WTC11 (cell line): Measurements from ENCODE around the gene SELENOF. TPM values are rescaled to one million over a fixed set of nuclear protein-coding genes. Genes with fewer than 3 reads are reported as not detected.

Source experiments
- ATAC-seq: fragments of 200-7000 bp; cut with Tn5 transposase; 2 replicates; pipeline ENCODE4 v1.10.0; 2021; ENCODE audit warnings: mild to moderate bottlenecking, moderate library complexity
- CTCF ChIA-PET: fragments of 300-600 bp; sonication (Branson Sonifier 250); formaldehyde crosslinking; loops from one replicate; lab custom pipeline; 2021; ENCODE audit warnings: antibody characterized with exemption; lab: Charles Lee
- POLR2A ChIA-PET: fragments of 350-600 bp; sonication (Branson Sonifier 250); formaldehyde crosslinking; loops from one replicate; lab custom pipeline; 2021; ENCODE audit warnings: antibody characterized with exemption; lab: Charles Lee
- DNase-seq: peaks from one replicate; pipeline ENCODE4 v3.0.0; 2021; ENCODE audit warnings: low spot score
- H3K27ac Mint-ChIP-seq: 2 replicates; pipeline ENCODE4 v1.8.0; 2021; ENCODE audit warnings: mixed read lengths
- H3K27me3 Mint-ChIP-seq: 2 replicates; pipeline ENCODE4 v1.8.0; 2021; ENCODE audit warnings: low read depth, mild to moderate bottlenecking, moderate library complexity, mixed read lengths
- H3K36me3 Mint-ChIP-seq: 2 replicates; pipeline ENCODE4 v1.8.0; 2021; ENCODE audit warnings: mixed read lengths
- H3K4me1 Mint-ChIP-seq: 2 replicates; pipeline ENCODE4 v1.8.0; 2022; ENCODE audit warnings: mixed read lengths
- H3K4me3 Mint-ChIP-seq: 2 replicates; pipeline ENCODE4 v1.8.0; 2021; ENCODE audit warnings: mild to moderate bottlenecking, moderate library complexity, mixed read lengths
- H3K9me3 Mint-ChIP-seq: 2 replicates; pipeline ENCODE4 v1.8.0; 2021; ENCODE audit warnings: mixed read lengths
- ARID4B ChIP-seq: sonication (generic); formaldehyde crosslinking; IDR thresholded peaks from 2 replicates; pipeline ENCODE4 v1.8.0; 2023; ENCODE audit warnings: missing genetic modification reagents, mild to moderate bottlenecking, borderline replicate concordance
- ATF3 ChIP-seq: sonication (generic); formaldehyde crosslinking; conservative IDR thresholded peaks from 2 replicates; pipeline ENCODE4 v1.8.1; 2022; ENCODE audit warnings: mild to moderate bottlenecking, missing genetic modification reagents
- FOXK1 ChIP-seq: sonication (generic); formaldehyde crosslinking; IDR thresholded peaks from 2 replicates; pipeline ENCODE4 v1.8.0; 2022; ENCODE audit warnings: mild to moderate bottlenecking, moderate library complexity, missing genetic modification reagents
- GRHL2 ChIP-seq: fragments of 250-450 bp; sonication (Bioruptor Pico); IDR thresholded peaks from 2 replicates; pipeline ENCODE4 v1.8.0; 2022; ENCODE audit warnings: mild to moderate bottlenecking, moderate library complexity; ENCODE audit not compliant: insufficient replicate concordance, severe bottlenecking
- IRF1 ChIP-seq: sonication (generic); formaldehyde crosslinking; IDR thresholded peaks from 2 replicates; pipeline ENCODE4 v1.8.0; 2023; ENCODE audit warnings: missing genetic modification reagents
- KAT7 ChIP-seq: sonication (generic); formaldehyde crosslinking; IDR thresholded peaks from 2 replicates; pipeline ENCODE4 v1.8.1; 2023; ENCODE audit warnings: missing genetic modification reagents, mild to moderate bottlenecking, borderline replicate concordance
- NFE2L1 ChIP-seq: sonication (generic); formaldehyde crosslinking; IDR thresholded peaks from 2 replicates; pipeline ENCODE4 v1.8.1; 2023; ENCODE audit warnings: missing genetic modification reagents
- NR3C1 ChIP-seq: sonication (generic); formaldehyde crosslinking; conservative IDR thresholded peaks from 2 replicates; pipeline ENCODE4 v1.8.1; 2023; ENCODE audit warnings: low read depth, mild to moderate bottlenecking, missing genetic modification reagents
- PRDM15 ChIP-seq: sonication (generic); formaldehyde crosslinking; IDR thresholded peaks from 2 replicates; pipeline ENCODE4 v1.8.0; 2022; ENCODE audit warnings: missing genetic modification reagents
- PREB ChIP-seq: sonication (generic); formaldehyde crosslinking; IDR thresholded peaks from 2 replicates; pipeline ENCODE4 v1.8.1; 2022; ENCODE audit warnings: mild to moderate bottlenecking, missing genetic modification reagents, moderate library complexity, borderline replicate concordance
- PRRX2 ChIP-seq: fragments of 250-450 bp; sonication (Bioruptor Pico); IDR thresholded peaks from 2 replicates; pipeline ENCODE4 v1.8.0; 2021; ENCODE audit warnings: mild to moderate bottlenecking
- SMAD3 ChIP-seq: sonication (generic); formaldehyde crosslinking; IDR thresholded peaks from 2 replicates; pipeline ENCODE4 v1.8.0; 2022; ENCODE audit warnings: missing genetic modification reagents, mild to moderate bottlenecking, borderline replicate concordance
- SMAD4 ChIP-seq: sonication (generic); formaldehyde crosslinking; IDR thresholded peaks from 2 replicates; pipeline ENCODE4 v1.8.0; 2022; ENCODE audit warnings: mild to moderate bottlenecking, missing genetic modification reagents
- SOX15 ChIP-seq: fragments of 250-450 bp; sonication (Bioruptor Pico); IDR thresholded peaks from 2 replicates; pipeline ENCODE4 v1.9.0; 2021; ENCODE audit warnings: mild to moderate bottlenecking
- TEAD1 ChIP-seq: sonication (generic); formaldehyde crosslinking; IDR thresholded peaks from 2 replicates; pipeline ENCODE4 v1.8.0; 2022; ENCODE audit warnings: mild to moderate bottlenecking, missing genetic modification reagents
- ZNF232 ChIP-seq: sonication (generic); formaldehyde crosslinking; IDR thresholded peaks from 2 replicates; pipeline ENCODE4 v1.8.0; 2022; ENCODE audit warnings: mild to moderate bottlenecking, missing genetic modification reagents
- ZNF263 ChIP-seq: sonication (generic); formaldehyde crosslinking; IDR thresholded peaks from 2 replicates; pipeline ENCODE4 v1.8.1; 2022; ENCODE audit warnings: low read depth, mild to moderate bottlenecking, moderate library complexity, missing genetic modification reagents
- ZNF281 ChIP-seq: sonication (generic); formaldehyde crosslinking; IDR thresholded peaks from 2 replicates; pipeline ENCODE4 v1.8.0; 2023; ENCODE audit warnings: mild to moderate bottlenecking, missing genetic modification reagents
- ZSCAN18 ChIP-seq: fragments of 250-450 bp; sonication (Bioruptor Pico); IDR thresholded peaks from 2 replicates; pipeline ENCODE4 v2.1.2; 2022; ENCODE audit warnings: mild to moderate bottlenecking, moderate library complexity
- total RNA-seq: library from RNA; stranded (reverse); gene quantifications from 3 replicates; pipeline ENCODE4 v1.2.3, GENCODE V29; 2021

SELENOF gene
- total RNA-seq, 1 experiment from 2014 or later, result 156 TPM

- CTCF ChIA-PET, result interaction anchor here (0.5 kb wide), 1 partner anchor 53 kb away, joined by 3 read pairs; no protein-coding TSS in a partner anchor
- no peak for ATAC-seq
- Mint-ChIP-seq H3K36me3 (no peaks in the 10 kb centered on the region), H3K27ac (no peak overlapping the region)
- TF ChIP-seq GRHL2 (CRISPR knock-in tag) (no peak), SMAD4 (CRISPR knock-in tag) (no peak), ARID4B (CRISPR knock-in tag) (no peak), KAT7 (CRISPR knock-in tag) (no peak), FOXK1 (CRISPR knock-in tag) (no peak), ZNF263 (CRISPR knock-in tag) (no peak), SOX15 (CRISPR knock-in tag) (no peak), NFE2L1 (CRISPR knock-in tag) (no peak), IRF1 (CRISPR knock-in tag) (no peak), TEAD1 (CRISPR knock-in tag) (no peak), ZNF281 (CRISPR knock-in tag) (no peak), NR3C1 (no peak), PRRX2 (CRISPR knock-in tag) (no peak), ZNF232 (CRISPR knock-in tag) (no peak), ZSCAN18 (CRISPR knock-in tag) (no peak), PREB (CRISPR knock-in tag) (no peak), PRDM15 (CRISPR knock-in tag) (no peak), ATF3 (CRISPR knock-in tag) (no peak), SMAD3 (CRISPR knock-in tag) (no peak)
- TF ChIP-seq, all 79 proteins: peak for 0
- Mint-ChIP-seq H3K4me1 (peaks cover 15% of the 10 kb centered on the region), H3K4me3 (no peak overlapping the region), H3K27me3 (no peaks in the 10 kb centered on the region), H3K9me3 (no peaks in the 10 kb centered on the region)
- no peak for DNase-seq
- POLR2A ChIA-PET, result interaction anchor here (1.6 kb wide), 1 partner anchor 16 kb away, joined by 3 read pairs; no protein-coding TSS in a partner anchor
Observed at GRCh38 chr1:86826856-86827255, 87.1 kb downstream of the SELENOF start.
